Gastroesophageal sphincter (tissue), 3 donors: ENCODE results near the gene CHGA.

Experiments used
- POLR2A ChIP-seq, 2 donors: fragments of 450-650 bp; IDR thresholded peaks; one replicate each; pipeline ENCODE4 v1.6.1; 2017; ENCODE audit warnings: antibody characterized with exemption in 2 of 2, mild to moderate bottlenecking in 2 of 2, moderate library complexity in 1 of 2
- TF ChIP-seq, protein P1 (sequence below), 4 experiments: fragments of 200-600 bp in 2 of 4; fragments of 450-650 bp in 2 of 4; sonication (generic) in 1 of 4; IDR thresholded peaks; one replicate each; pipeline ENCODE4 v1.5.1; 2017 to 2019; ENCODE audit warnings: antibody characterized with exemption in 4 of 4, mild to moderate bottlenecking in 2 of 4, moderate library complexity in 2 of 4

DNA sequence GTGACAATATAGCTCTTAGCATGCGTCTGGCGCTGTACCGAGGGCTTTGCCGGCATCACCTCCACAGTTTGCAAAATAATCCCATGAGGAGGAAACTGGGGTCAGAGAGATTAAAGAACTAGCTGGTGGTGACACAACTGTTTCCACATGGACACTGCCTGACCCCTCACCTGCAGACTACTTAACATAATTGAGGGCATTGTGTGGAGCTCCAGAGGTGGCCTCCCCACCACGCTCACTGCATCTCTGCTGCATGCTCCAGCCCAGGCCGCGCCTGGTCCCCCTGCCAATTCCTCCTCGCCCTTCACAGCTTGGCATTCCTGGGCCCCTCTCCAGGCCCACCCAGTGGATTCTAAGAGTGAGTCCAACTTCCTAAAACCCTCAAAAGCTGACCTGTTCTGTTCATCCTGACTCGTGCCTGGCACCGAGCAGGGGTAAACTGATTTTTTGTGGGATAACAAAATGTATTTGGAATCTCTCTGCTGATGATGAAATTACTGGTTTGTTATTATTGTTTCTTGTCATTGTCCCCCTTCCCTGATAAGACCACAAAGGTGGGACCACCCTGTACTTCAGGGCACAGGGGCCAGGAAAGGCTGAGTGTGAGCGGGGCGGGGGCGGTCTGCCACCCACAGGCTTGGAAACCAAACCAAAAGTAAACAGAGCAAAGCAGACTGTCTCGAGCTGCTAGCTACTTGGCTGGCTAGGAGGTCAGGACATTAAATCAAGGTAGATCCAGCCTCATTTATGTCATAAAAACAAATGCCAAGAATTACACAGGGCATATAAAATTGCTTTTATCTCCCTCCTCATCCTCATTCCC lies 40.6 kb downstream of the CHGA start:
- no peak for TF ChIP-seq POLR2A (IDR thresholded peaks at IDR 0.05)
- TF ChIP-seq, protein P1, sequence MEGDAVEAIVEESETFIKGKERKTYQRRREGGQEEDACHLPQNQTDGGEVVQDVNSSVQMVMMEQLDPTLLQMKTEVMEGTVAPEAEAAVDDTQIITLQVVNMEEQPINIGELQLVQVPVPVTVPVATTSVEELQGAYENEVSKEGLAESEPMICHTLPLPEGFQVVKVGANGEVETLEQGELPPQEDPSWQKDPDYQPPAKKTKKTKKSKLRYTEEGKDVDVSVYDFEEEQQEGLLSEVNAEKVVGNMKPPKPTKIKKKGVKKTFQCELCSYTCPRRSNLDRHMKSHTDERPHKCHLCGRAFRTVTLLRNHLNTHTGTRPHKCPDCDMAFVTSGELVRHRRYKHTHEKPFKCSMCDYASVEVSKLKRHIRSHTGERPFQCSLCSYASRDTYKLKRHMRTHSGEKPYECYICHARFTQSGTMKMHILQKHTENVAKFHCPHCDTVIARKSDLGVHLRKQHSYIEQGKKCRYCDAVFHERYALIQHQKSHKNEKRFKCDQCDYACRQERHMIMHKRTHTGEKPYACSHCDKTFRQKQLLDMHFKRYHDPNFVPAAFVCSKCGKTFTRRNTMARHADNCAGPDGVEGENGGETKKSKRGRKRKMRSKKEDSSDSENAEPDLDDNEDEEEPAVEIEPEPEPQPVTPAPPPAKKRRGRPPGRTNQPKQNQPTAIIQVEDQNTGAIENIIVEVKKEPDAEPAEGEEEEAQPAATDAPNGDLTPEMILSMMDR (IDR thresholded peaks at IDR 0.05) = no peak
